IMR-90 (cell line): ENCODE results near the gene NUP205. TPM values are rescaled to one million over a fixed set of nuclear protein-coding genes. Genes with fewer than 3 reads are reported as not detected.

Experiments used
- ATAC-seq: fragments of 200-7000 bp; cut with Tn5 transposase; 2 replicates; pipeline ENCODE4 v1.9.1; 2020; ENCODE audit warnings: low read depth, mild to moderate bottlenecking, moderate library complexity
- BruUV-seq: library from RNA; stranded (reverse); fragments of 400-500 nt; replicated peaks from 2 replicates; lab custom pipeline; 2021; lab: Mats Ljungman, UMichigan
- CTCF ChIA-PET: fragments of 300-600 bp; formaldehyde crosslinking; extraction: SDS; loops from one replicate; lab custom pipeline; 2021; ENCODE audit warnings: antibody characterized with exemption; lab: Yijun Ruan, JAX
- POLR2A ChIA-PET: fragments of 300-600 bp; sonication (Branson Sonifier 250); formaldehyde crosslinking; loops from one replicate; lab custom pipeline; 2022; ENCODE audit warnings: antibody characterized with exemption; ENCODE audit not compliant: unreplicated experiment; lab: Charles Lee
- DNase-seq: peaks from one replicate; pipeline ENCODE4 v3.0.0; 2013
- H2AFZ ChIP-seq: replicated peaks from 2 replicates; pipeline ENCODE3; 2013; ENCODE audit warnings: low read length, mild to moderate bottlenecking; ENCODE audit not compliant: poor library complexity
- H2AK5ac ChIP-seq: 2 replicates; pipeline ENCODE4 v1.6.1; 2013; ENCODE audit warnings: low read depth, low read length, inconsistent platforms
- H2AK9ac ChIP-seq: replicated peaks from 2 replicates; pipeline ENCODE3; 2013; ENCODE audit warnings: mild to moderate bottlenecking, low read depth, low read length, moderate library complexity; ENCODE audit not compliant: poor library complexity
- H2BK120ac ChIP-seq: 2 replicates; pipeline ENCODE4 v1.6.1; 2013; ENCODE audit warnings: low read depth, low read length, inconsistent platforms
- H2BK15ac ChIP-seq: 3 replicates; pipeline ENCODE4 v1.6.1; 2013; ENCODE audit warnings: low read depth, low read length, inconsistent platforms
- H2BK20ac ChIP-seq: 2 replicates; pipeline ENCODE4 v1.6.1; 2013; ENCODE audit warnings: low read depth, mild to moderate bottlenecking, inconsistent platforms, low read length, moderate library complexity
- H2BK5ac ChIP-seq: 2 replicates; pipeline ENCODE4 v1.6.1; 2013; ENCODE audit warnings: mild to moderate bottlenecking, low read depth, low read length, inconsistent platforms; ENCODE audit not compliant: poor library complexity, severe bottlenecking
- H3K14ac ChIP-seq: replicated peaks from 2 replicates; pipeline ENCODE4 v1.6.1; 2013; ENCODE audit warnings: low read depth, low read length, inconsistent platforms
- H3K18ac ChIP-seq: 2 replicates; pipeline ENCODE4 v1.6.1; 2013; ENCODE audit warnings: low read depth, low read length, control low read depth
- H3K23ac ChIP-seq: 2 replicates; pipeline ENCODE4 v1.6.1; 2013; ENCODE audit warnings: low read depth, low read length, inconsistent platforms
- H3K27ac ChIP-seq: 2 replicates; pipeline ENCODE4 v1.5.1; 2013; ENCODE audit warnings: mild to moderate bottlenecking, control low read depth, low read length; ENCODE audit not compliant: insufficient read depth
- H3K27me3 ChIP-seq: 2 replicates; pipeline ENCODE4 v1.6.1; 2013; ENCODE audit warnings: low read length; ENCODE audit not compliant: control insufficient read depth, insufficient read depth
- H3K36me3 ChIP-seq: 2 replicates; pipeline ENCODE4 v1.6.1; 2013; ENCODE audit warnings: low read length, mixed read lengths; ENCODE audit not compliant: control insufficient read depth, insufficient read depth
- H3K4ac ChIP-seq: 2 replicates; pipeline ENCODE4 v1.6.1; 2013; ENCODE audit warnings: low read depth, low read length, inconsistent platforms
- H3K4me1 ChIP-seq: 2 replicates; pipeline ENCODE4 v1.6.1; 2013; ENCODE audit warnings: low read length, mixed read lengths; ENCODE audit not compliant: control insufficient read depth, insufficient read depth
- H3K4me2 ChIP-seq: 2 replicates; pipeline ENCODE4 v1.6.1; 2013; ENCODE audit warnings: low read depth, mild to moderate bottlenecking, control low read depth, low read length, moderate library complexity
- H3K4me3 ChIP-seq: 2 replicates; pipeline ENCODE4 v1.5.1; 2013; ENCODE audit warnings: low read depth, mild to moderate bottlenecking, control low read depth, low read length, moderate library complexity; ENCODE audit not compliant: insufficient read depth
- H3K56ac ChIP-seq: 2 replicates; pipeline ENCODE4 v1.6.1; 2013; ENCODE audit warnings: low read length, inconsistent platforms; ENCODE audit not compliant: insufficient read depth; ENCODE audit errors: extremely low read depth
- H3K79me1 ChIP-seq, 2 experiments: 2 replicates each; pipeline ENCODE4 v1.6.1; 2013; ENCODE audit warnings: low read length in 2 of 2, inconsistent platforms in 1 of 2, low read depth in 1 of 2
- H3K9ac ChIP-seq: 2 replicates; pipeline ENCODE4 v1.6.1; 2013; ENCODE audit warnings: low read depth, low read length, control low read depth
- H3K9me1 ChIP-seq: 2 replicates; pipeline ENCODE4 v1.6.1; 2013; ENCODE audit warnings: low read length, inconsistent platforms; ENCODE audit not compliant: insufficient read depth
- H3K9me3 ChIP-seq: 2 replicates; pipeline ENCODE4 v1.6.1; 2013; ENCODE audit warnings: low read length; ENCODE audit not compliant: control insufficient read depth, insufficient read depth
- H4K20me1 ChIP-seq: 2 replicates; pipeline ENCODE4 v1.6.1; 2013; ENCODE audit warnings: low read length, inconsistent platforms; ENCODE audit not compliant: insufficient read depth
- H4K5ac ChIP-seq: 2 replicates; pipeline ENCODE4 v1.6.1; 2013; ENCODE audit warnings: mild to moderate bottlenecking, low read depth, low read length, control low read depth
- H4K8ac ChIP-seq, 2 experiments: 2 replicates each; pipeline ENCODE4 v1.6.1; 2013; ENCODE audit warnings: low read depth in 2 of 2, low read length in 2 of 2, control low read depth in 1 of 2, inconsistent platforms in 1 of 2
- H4K91ac ChIP-seq: 2 replicates; pipeline ENCODE4 v1.6.1; 2013; ENCODE audit warnings: low read depth, low read length, inconsistent platforms; ENCODE audit not compliant: insufficient read depth
- CEBPB ChIP-seq: IDR thresholded peaks from 2 replicates; pipeline ENCODE4 v1.6.1; 2012; ENCODE audit warnings: low read depth, low read length, improper control_type of control experiment
- CTCF ChIP-seq: conservative IDR thresholded peaks from 2 replicates; pipeline ENCODE4 v1.5.1; 2012; ENCODE audit warnings: mild to moderate bottlenecking, low read depth, low read length, improper control_type of control experiment
- MAZ ChIP-seq: IDR thresholded peaks from 2 replicates; pipeline ENCODE4 v1.6.1; 2012; ENCODE audit warnings: low read depth, mild to moderate bottlenecking, low read length, improper control_type of control experiment, moderate library complexity, borderline replicate concordance
- MXI1 ChIP-seq: IDR thresholded peaks from 2 replicates; pipeline ENCODE4 v1.6.1; 2012; ENCODE audit warnings: low read depth, mild to moderate bottlenecking, low read length, moderate library complexity, borderline replicate concordance
- POLR2A ChIP-seq: IDR thresholded peaks from 2 replicates; pipeline ENCODE4 v1.6.1; 2012; ENCODE audit warnings: mild to moderate bottlenecking, low read depth, low read length
- WGBS, 2 experiments: methylation state at CpG; one replicate each; pipeline versions ENCODE4 v1.1.5 to v1.1.7; 2013; ENCODE audit warnings: missing lambda C conversion rate in 2 of 2; ENCODE audit not compliant: insufficient read length in 1 of 2; ENCODE audit errors: extremely low coverage in 2 of 2; 5-methylcytosine and 5-hydroxymethylcytosine counted together
- dilution Hi-C: fragments of 300-500 bp; cut with HindIII; formaldehyde crosslinking; loops from one replicate; pipeline ENCODE4 v1.14.3; 2018; ENCODE audit warnings: low sequenced_read_pairs; ENCODE audit not compliant: unreplicated experiment
- in situ Hi-C: fragments of 300-500 bp; cut with MboI; formaldehyde crosslinking; loops from 3 replicates; pipeline ENCODE4 v1.14.3; 2019; ENCODE audit warnings: low sequenced_read_pairs, inconsistent platforms, mixed read lengths
- intact Hi-C: fragments of 100-400 bp; cut with micrococcal nuclease; formaldehyde crosslinking; loops from 2 replicates; pipeline ENCODE4 v1.10.0; 2022
- polyA plus RNA-seq, 3 experiments: library from polyadenylated mRNA; depleted of rRNA; stranded (reverse); fragments of >200 nt; gene quantifications; 2 replicates each; pipeline ENCODE4 v1.2.3, GENCODE V29; 2012; ENCODE audit warnings: low replicate concordance in 1 of 3
- total RNA-seq: library from RNA; depleted of rRNA; stranded (reverse); fragments of >200 nt; gene quantifications from 2 replicates; pipeline ENCODE4 v1.2.3, GENCODE V29; 2012

Gene NUP205
- total and polyA plus RNA-seq, 2 of the 4 experiments (the other 2 are of a cell fraction): 29.5 to 84.6 TPM

GRCh38 chr7:135659159-135659846 lies 101.6 kb downstream of the NUP205 start:
- Histone ChIP-seq H3K4me1 (peaks cover 7% of the 10 kb centered on the region), H3K23ac (no peak overlapping the region), H4K20me1 (0 out of 2 replicates have a peak, but pooled peaks cover 3% of the 10 kb centered on the region), H4K5ac (peak overlapping the region; percentile 72; the same call in 1 of the 2 replicates), H3K36me3 (no peaks in the 10 kb centered on the region), H3K9ac (no peak overlapping the region), H2BK20ac (no peak overlapping the region; the same call in 1 of the 2 replicates), H3K9me1 (peaks cover 8% of the 10 kb centered on the region; the same call in 1 of the 2 replicates), H3K27ac (no peak overlapping the region), H3K4me3 (no peak overlapping the region), H3K4me2 (no peak overlapping the region), H2BK5ac (no peak overlapping the region), H2AFZ (no peak overlapping the region), H3K79me1 (peaks cover 0 to 7% of the 10 kb centered on the region in 2 experiments; a peak in 2 of 4 replicates), H3K4ac (peak overlapping the region; percentile 66; the same call in 1 of the 2 replicates), H2AK9ac (no peak overlapping the region), H2BK120ac (peak overlapping the region; percentile 22; the same call in 1 of the 2 replicates), H2AK5ac (peak overlapping the region; percentile 16; the same call in 1 of the 2 replicates), H3K27me3 (no peaks in the 10 kb centered on the region), H3K14ac (no peak overlapping the region), H4K91ac (no peak overlapping the region), H3K9me3 (no peaks in the 10 kb centered on the region), H3K18ac (no peak overlapping the region), H4K8ac (peak overlapping the region; percentile 35 to 79; a peak in 3 of 4 replicates), H2BK15ac (no peak overlapping the region), H3K56ac (no peak overlapping the region)
- WGBS, 2 experiments: 100% methylated on average over 1 of the region's 9 CpGs; no CpG with 5 or more reads in 1 of the 2 experiments
- TF ChIP-seq MXI1 (no peak), POLR2A (no peak), MAZ (no peak), CTCF (no peak), CEBPB (no peak)
- intact Hi-C loops: no loop called here
- ATAC-seq: no peak
- ChIA-PET CTCF (interaction anchor here (0.9 to 1.7 kb wide), 2 partner anchors 12 to 14 kb away, joined by 3 to 5 read pairs; no protein-coding TSS in a partner anchor), POLR2A (no interaction called here)
- BruUV-seq: no TSS peak
- dilution Hi-C loops: no loop called here
- in situ Hi-C loops: no loop called here
- DNase-seq: peak; percentile 39
